NCI-H1694 (cell line): ENCODE results near the gene ZER1.
"Not testable (repeated sequence)": the region's sequence is repeated elsewhere in the genome, so short reads cannot be mapped to it uniquely, and the experiment has no call there.

ENCODE experiments used
- DNase-seq: peaks from one replicate; lab custom pipeline; 2025; lab: John Stamatoyannopoulos, UW

ZER1 gene

DNA sequence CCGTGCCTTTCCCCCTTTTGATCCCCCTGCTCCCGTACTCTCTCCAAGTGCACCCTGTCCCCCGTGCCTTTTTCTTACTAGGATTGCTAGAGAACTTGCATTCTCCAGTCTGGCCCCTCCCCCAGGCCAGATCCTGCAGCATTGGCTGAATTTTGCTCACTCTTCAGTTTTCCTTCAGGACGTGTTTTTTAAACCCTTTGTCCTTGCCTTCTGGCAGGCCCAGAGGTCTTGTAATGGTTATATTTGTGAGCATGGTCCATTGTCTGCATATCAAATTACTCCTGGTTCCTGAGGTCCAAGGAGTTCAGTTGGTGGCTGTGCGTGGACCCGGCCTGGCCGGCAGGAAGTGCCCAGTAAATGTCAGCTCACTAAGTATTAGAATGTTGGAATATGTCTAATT, 15.9 kb upstream of the ZER1 start:
- DNase-seq = no peak

- peak; percentile 18 for DNase-seq
Measured at GRCh38 chr9:128786681-128787601, 15.2 kb upstream of the ZER1 start, which contains the start of gene TBC1D13. Gene TBC1D13, plus strand, starts transcription at chr9:128787253. Its CDS starts 101 bp downstream, at chr9:128787354.

DNA sequence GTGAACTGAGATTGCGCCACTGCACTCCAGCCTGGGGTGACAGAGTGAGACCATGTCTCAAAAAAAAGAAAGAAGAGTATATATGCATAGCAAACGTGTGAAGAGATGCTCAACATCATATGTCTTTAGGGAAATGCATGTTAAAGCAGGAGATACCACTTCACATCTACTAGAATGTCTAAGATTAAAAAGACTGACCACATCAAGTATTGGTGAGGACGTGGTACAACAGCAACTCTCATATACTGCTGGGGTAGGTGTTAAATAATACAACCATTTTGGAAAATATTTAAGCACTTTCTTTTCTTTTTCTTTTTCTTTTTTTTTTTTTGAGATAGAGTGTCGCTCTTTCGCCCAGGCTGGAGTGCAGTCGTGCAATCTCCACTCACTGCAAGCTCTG, 13.7 kb upstream of the ZER1 start:
- no peak for DNase-seq

GRCh38 chr9:128782669-128783068, 10.9 kb upstream of the ZER1 start:
- no peak for DNase-seq

DNA sequence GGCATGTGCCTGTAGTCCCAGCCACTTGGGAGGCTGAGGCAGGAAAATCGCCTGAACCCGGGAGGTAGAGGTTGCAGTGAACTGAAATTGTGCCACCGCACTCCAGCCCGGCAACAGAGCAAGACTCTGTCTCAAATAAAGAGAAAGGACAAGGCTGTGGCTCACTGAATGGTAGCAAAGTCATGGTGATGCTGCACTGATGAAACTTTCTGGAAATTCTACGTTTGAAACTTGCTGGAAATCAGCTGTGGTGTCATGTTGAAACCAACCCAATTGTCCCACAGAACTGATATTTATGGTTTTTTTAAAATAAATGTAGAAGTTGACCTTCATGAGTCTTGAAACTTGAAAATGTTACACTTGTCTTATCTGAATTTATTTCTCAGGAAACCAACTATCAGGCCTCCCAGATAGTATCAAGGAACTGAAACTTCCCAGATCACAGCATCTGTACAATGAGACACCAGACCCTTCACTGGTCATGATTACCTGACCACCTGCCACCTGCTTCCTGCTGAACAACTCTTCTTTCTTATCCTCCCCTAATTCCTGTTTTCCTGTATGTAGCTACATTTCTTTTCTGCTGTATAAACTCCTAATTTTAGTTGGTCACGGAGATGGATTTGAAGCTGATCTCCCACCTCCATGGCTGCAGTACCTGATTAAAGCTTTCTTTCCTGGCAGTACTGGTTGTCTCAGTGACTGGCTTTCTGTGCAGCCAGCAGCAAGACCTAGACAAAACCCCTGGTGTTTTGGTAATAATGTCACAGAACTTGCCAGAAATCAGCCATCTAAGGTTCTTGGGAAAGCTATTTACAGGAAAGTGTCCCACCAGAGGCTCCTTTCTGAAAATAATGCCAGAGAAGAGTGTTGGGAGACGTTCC, 9.7 kb upstream of the ZER1 start:
- no peak for DNase-seq

DNA sequence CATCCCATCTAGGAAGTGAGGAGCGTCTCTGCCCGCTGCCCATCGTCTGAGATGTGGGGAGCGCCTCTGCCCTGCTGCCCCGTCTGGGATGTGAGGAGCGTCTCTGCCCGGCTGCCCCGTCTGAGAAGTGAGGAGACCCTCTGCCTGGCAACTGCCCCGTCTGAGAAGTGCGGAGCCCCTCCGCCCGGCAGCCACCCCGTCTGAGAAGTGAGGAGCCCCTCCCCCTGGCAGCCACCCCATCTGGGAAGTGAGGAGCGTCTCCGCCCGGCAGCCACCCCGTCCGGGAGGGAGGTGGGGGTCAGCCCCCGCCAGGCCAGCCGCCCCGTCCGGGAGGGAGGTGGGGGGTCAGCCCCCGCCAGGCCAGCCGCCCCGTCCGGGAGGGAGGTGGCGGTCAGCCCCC, 8.4 kb upstream of the ZER1 start:
- DNase-seq = not testable (repeated sequence)

DNA sequence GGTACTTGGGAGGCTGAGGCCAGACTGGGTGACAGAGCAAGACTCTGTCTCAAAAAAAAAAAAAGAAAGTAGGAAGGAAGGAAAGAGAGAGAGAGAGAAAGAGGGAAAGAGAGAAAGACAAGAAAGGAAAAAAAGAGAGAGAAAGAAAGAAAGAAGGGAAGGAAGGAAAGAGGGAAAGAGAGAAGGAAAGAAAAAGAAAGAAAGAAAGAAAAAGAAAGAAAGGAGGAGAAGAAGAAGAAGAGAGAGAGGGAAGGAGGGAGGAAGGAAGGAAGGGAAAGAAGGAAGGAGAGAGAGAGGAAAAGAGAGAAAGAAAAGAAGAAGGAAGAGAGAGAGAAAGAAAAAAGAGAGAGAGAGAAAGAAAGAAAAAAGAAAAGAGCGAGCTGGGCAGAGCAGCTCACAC, 3.1 kb upstream of the ZER1 start:
- no peak for DNase-seq

GRCh38 chr9:128773049-128773448, 1.3 kb upstream of the ZER1 start:
- no peak for DNase-seq

GRCh38 chr9:128771094-128771721, 519 bp downstream of the ZER1 start:
- DNase-seq = no peak

- DNase-seq = no peak
Measured at GRCh38 chr9:128770286-128771030, 1.3 kb downstream of the ZER1 start.

GRCh38 chr9:128768606-128769005, 3.1 kb downstream of the ZER1 start:
- no peak for DNase-seq

DNA sequence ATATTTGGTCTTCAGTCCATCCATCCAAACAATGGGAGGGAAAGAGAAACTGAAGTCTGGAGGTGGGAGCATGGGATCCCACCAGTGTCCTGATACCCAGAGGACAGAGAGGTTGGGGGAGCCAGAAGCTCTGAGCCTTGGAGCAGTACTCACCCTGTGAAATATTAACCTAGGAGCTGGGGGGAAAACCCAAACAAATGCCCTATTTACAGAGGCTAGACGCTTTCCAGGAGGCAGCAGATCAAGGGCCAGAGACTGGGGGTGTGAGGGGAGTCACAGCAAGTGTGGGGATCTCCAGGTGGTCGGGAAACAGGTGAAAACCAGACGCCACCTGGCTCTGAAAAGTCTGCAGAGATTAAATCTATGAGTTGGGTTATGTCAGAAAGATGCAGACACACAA, 6.2 kb downstream of the ZER1 start:
- no peak for DNase-seq

DNA sequence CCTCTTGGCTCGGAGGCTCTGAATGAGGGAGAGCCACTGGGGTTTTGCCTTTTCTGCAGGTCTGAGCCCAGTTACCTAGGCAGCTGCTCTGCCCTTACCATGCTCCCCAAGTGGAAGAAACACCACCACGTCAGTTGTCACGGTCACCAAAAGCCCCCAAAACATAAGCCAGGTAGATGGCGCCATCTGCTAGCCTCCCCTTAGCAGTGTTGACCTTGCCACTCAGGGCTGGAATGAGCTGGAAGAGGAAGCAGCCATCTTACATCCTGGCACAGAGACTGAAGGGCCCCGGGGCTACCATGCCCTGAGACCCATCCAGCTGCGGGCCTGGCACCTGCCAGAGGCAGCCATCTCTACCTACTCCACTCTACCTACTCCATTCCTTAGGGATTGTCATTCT, 7.4 kb downstream of the ZER1 start:
- no peak for DNase-seq

GRCh38 chr9:128762671-128763449, 8.9 kb downstream of the ZER1 start:
- no peak for DNase-seq

DNA sequence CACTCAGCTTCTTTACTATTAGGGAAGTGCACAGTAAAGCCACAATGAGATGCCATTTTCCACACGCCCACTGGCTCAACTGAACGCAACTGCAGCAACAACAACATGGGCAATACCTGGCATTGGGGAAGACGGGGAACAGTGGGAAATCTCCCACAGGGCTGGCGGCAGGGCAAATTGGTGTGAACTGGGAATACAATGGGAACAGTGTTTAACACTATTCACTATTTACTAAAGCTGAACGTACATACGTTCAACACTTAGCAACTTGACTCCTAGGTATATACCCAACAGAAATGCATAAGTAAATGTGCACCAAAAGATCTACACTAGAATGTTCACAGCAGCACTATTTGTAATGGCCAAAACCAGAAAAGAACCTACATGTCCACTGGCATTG, 14.1 kb downstream of the ZER1 start:
- no peak for DNase-seq

- DNase-seq = no peak
Measured at GRCh38 chr9:128753627-128754026, 18.1 kb downstream of the ZER1 start.

GRCh38 chr9:128750926-128751595, 20.7 kb downstream of the ZER1 start:
- DNase-seq = no peak

DNA sequence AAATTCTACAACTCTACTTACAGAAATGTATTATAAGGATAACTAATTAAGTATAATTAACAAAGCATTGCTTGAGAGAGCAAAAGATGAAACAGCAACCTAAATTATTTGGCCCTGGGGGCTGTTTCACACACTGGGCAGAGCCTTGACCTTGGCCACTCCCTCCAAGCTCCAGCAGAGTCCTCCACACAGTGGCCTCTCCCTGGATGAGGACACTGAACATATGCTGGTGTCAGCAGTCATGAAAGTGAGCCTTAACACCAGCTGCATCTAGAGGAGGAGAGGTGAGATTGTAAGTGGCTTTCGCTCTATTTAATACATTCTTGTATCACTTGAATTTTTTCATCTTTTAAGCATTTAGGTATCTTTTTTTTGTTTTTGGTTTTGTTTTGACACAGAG, 24.5 kb downstream of the ZER1 start:
- DNase-seq = no peak

- DNase-seq = no peak
Measured at GRCh38 chr9:128743421-128743820, 28.3 kb downstream of the ZER1 start.

DNA sequence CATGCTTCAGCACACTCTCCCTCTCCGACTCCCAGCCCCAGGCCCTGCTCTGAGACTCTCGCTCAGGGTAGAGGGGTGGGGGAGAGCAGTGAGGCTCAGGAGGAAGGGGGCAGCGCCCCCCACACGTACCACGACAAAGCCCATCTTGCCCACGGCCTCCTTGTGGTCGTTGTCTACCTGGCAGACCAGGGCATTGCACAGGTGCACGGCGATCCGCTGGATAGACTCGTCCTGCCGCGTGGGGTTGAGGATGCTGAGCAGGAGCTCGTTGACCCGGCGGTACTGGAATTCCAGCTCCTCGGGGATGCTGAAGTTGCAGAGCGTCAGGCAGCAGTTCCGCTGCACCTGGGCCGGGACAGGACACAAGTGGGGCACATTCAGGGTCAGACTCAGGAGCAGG, 29.3 kb downstream of the ZER1 start:
- DNase-seq = no peak
